Medulla oblongata (tissue), 1 donor: Measurements from ENCODE around the gene CEP70.
A peak's percentile ranks its signal among the peaks of the same experiment; 100 is the strongest.
"Not testable (repeated sequence)": the region's sequence is repeated elsewhere in the genome, so short reads cannot be mapped to it uniquely, and the experiment has no call there.

Experiments
- DNase-seq: peaks from one replicate; pipeline ENCODE4 v3.0.0-alpha.2; 2015; ENCODE audit errors: extremely low spot score

CEP70 gene

GRCh38 chr3:138594150-138594934 lies at the start of gene CEP70:
Gene CEP70, minus strand, starts transcription at chr3:138594260. Its CDS starts 21,333 bp downstream, at chr3:138572927.
- DNase-seq, result peak; percentile 97

- DNase-seq, result no peak
These were observed 48.8 kb upstream of the CEP70 start for GRCh38 chr3:138642927-138643253.

GRCh38 chr3:138642226-138642926 lies 48.3 kb upstream of the CEP70 start:
- no peak for DNase-seq

GRCh38 chr3:138640537-138640936 lies 46.5 kb upstream of the CEP70 start:
- DNase-seq, result no peak

- DNase-seq, result no peak
These were observed 44.6 kb upstream of the CEP70 start for GRCh38 chr3:138638641-138639040.

- DNase-seq, result no peak
These were observed 35.5 kb upstream of the CEP70 start for GRCh38 chr3:138629526-138629925.

GRCh38 chr3:138625707-138626365 lies 31.8 kb upstream of the CEP70 start:
- DNase-seq, result no peak

- no peak for DNase-seq
These were observed 30.5 kb upstream of the CEP70 start for GRCh38 chr3:138624518-138624917.

- DNase-seq, result no peak
These were observed 26.4 kb upstream of the CEP70 start for GRCh38 chr3:138620431-138620830.

- DNase-seq, result no peak
These were observed 21.4 kb upstream of the CEP70 start for GRCh38 chr3:138615462-138615861.

- DNase-seq, result no peak
These were observed 15.8 kb upstream of the CEP70 start for GRCh38 chr3:138609898-138610266.

GRCh38 chr3:138608322-138609135 lies 14.5 kb upstream of the CEP70 start, which contains the start of gene FAIM:
Gene FAIM, plus strand, starts transcription at chr3:138608771. Its CDS starts 10,956 bp downstream, at chr3:138619727.
- peak; percentile 66 for DNase-seq

- DNase-seq, result not testable (repeated sequence)
These were observed 10.1 kb upstream of the CEP70 start for GRCh38 chr3:138604106-138604595.

- not testable (repeated sequence) for DNase-seq
These were observed 7.6 kb upstream of the CEP70 start for GRCh38 chr3:138601661-138602060.

- DNase-seq, result peak; percentile 45
These were observed 6.2 kb upstream of the CEP70 start for GRCh38 chr3:138600100-138600745.

GRCh38 chr3:138598534-138598933 lies 4.5 kb upstream of the CEP70 start:
- no peak for DNase-seq

- DNase-seq, result not testable (repeated sequence)
These were observed 3.3 kb upstream of the CEP70 start for GRCh38 chr3:138597186-138597976.

- DNase-seq, result no peak
These were observed 1.0 kb upstream of the CEP70 start for GRCh38 chr3:138594935-138595610.

GRCh38 chr3:138593488-138594149 lies 441 bp downstream of the CEP70 start:
- DNase-seq, result peak; percentile 33
